Non-pigmented ciliary epithelial cell (primary cell): ENCODE data around the gene CTDSPL.

ENCODE experiments used
- DNase-seq: peaks from one replicate; pipeline ENCODE4 v3.0.0-alpha.2; 2010; ENCODE audit warnings: low read depth

CTDSPL gene

DNA sequence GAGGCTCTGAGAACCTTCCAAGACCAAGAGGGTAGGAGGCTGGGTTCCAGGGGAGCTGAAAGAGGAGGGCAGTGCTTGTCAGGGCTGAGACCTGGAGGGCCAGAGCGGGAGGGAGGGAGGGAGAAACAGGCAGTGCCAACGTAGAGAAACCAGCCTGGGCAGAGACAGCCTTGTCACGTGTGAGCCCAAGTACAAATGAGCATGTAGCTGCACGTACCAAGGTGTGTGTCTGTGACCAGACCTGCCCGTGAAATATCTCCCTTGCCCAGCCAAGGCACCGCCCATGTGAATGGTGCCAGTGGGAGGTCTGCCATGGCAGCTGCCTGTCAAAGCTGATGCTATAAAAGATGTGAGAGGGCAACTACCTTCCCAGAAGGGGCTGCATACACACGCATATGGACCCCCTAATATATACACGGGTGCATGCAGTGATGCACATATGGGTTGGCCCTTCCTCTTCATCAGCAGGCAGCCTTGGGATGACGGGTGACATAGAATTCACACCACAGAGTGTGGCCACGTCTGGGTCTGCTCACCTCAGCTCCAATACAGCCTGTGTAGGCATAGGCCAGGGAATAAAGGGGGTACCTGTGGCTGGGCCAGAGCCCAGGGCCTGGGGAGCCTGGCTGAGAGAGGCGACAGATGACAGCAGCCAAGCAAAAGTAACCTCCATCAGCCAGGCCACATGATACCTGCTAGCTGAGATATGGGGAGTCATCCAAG, 7.8 kb upstream of the CTDSPL start:
- no peak for DNase-seq

- no peak for DNase-seq
Observed at GRCh38 chr3:37855363-37855970, 6.2 kb upstream of the CTDSPL start.

DNA sequence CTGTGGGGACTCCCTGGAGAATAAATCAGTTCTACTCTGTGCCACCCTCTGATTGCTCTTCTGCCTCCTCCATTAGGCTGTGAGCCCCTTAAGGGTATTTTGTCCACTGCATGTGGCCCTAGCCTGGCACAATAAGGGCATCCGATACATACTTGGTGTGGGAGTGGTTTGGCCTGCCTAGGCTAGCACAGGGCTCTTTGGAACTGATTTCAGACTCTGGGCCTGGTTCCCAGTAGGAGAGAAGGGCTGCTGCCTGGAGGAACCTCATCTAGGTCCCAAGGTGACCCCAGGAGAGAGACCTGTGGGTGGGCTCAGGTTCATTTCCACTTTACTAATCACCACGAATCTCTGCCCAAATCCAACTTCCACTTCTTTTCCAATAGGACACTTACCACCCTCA, 5.3 kb upstream of the CTDSPL start:
- DNase-seq = no peak

- DNase-seq = no peak
Observed at GRCh38 chr3:37858742-37859141, 2.9 kb upstream of the CTDSPL start.

DNA sequence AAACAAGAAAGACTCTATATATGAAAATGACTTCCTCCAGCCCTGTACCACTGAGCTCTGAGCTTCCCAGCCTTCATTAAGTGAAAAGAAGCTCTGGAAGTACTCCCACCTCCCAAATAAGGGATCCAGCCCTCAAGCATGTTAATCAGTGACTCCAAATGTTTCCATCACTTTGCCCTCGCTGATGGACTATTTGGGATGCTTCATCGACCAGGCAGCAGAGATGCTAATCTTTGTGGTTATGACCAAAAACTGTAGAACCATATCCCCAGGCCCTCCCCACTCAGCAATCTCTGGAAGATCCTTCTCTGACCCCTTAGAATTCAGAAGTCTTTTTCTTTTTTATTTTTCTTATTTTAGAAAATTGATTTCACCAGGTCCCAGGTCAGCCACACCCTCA, 2.3 kb upstream of the CTDSPL start:
- no peak for DNase-seq

- no peak for DNase-seq
Observed at GRCh38 chr3:37859908-37860199, 1.8 kb upstream of the CTDSPL start.

DNA sequence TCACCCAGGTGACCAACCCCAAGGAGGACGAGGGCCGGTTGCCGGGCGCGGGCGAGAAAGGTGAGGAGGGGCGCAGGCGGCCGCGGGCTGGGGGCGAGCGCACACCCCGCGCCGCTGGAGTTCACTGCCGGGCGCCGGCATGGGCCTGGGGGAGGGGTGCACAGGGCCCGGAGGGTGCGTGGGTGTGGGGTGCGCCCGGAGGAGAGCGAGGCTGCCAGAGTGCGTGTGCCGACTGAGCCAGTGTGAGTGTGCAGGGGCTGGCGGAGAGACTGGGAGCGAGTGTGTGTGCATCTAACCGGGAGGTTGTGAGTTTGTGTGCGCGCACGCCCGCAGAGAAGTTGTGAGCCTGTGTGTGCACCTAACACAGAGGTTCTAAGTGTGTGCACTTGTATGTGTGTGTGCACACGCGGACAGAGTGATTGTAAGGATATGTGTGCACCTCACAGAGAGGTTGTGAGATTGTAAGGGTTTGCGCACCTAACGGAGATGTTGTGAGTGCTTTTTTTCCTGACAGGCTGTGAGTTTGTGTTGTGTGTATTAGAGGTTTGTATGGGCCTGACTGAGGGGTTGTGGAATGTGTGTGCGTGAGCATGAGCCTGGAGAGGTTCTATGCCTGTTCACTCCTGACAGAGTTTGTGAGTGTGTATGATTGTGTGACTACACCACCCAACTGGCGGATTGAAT, 681 bp downstream of the CTDSPL start:
- DNase-seq = peak; percentile 37

DNA sequence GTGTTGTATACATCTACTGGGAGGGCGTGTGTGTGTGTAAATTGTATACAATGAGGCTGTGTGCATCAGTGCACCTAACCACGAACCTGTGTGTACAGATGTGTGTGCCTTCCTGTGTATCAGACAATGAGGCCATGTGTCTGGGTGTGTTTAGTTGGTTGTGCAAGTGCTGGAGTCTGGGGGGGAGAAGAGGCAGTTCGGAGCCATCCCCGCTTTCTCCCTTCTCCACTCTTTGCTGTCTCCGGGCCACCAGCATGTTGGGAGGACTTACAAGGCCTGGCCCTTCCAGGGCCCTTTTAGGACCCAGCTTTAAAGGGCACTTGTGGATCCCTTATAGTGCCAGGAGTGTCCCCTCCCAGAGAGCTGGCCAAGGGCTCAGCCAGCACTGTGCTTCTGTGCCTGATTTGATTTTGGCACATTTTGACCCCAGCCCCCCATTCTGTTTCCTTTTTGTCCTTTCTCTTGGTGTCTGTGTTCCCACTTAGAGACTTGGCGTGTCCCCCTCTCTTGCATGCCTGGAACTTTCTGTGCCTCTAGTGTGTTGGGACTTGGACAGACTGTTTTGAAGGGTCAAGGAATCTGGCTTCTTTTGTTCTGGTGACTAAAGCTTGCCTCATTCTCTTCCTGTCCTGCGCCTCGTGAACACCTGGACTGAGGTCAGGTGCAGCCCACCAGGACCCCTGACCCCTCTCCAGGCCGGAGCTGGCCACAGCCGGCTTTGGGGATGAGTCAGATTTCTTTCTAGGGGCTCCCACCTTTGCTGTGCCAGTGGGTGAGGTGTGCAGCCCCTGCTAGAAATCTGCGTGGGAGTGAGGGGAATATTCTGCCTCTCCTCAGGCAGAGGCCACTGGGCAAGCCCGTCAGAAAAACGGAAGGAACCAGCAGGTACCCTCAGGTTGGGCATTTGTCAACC, 1.5 kb downstream of the CTDSPL start:
- DNase-seq = no peak

- DNase-seq = no peak
Observed at GRCh38 chr3:37863949-37864822, 2.5 kb downstream of the CTDSPL start.

DNA sequence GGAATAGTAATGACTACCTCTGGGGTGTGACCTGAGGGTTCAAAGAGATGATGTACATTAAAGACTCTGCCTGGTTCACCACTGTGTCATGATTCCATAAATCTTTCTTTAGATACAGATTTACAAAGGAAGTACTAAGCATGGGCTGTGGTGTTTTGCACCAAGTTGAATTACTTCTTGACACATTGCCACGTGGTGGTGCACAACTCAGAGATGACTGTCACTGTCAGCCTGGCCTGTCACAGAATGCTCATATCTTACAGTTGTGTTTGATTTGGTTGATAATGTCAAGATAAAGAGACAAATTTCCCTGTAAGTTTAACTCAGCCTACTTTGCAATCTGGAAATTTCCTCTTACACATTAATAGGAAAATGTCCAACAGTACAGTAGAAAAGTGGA, 3.2 kb downstream of the CTDSPL start:
- DNase-seq = no peak

GRCh38 chr3:37867144-37867543, 5.5 kb downstream of the CTDSPL start:
- DNase-seq = no peak

GRCh38 chr3:37871858-37872257, 10.2 kb downstream of the CTDSPL start:
- no peak for DNase-seq

DNA sequence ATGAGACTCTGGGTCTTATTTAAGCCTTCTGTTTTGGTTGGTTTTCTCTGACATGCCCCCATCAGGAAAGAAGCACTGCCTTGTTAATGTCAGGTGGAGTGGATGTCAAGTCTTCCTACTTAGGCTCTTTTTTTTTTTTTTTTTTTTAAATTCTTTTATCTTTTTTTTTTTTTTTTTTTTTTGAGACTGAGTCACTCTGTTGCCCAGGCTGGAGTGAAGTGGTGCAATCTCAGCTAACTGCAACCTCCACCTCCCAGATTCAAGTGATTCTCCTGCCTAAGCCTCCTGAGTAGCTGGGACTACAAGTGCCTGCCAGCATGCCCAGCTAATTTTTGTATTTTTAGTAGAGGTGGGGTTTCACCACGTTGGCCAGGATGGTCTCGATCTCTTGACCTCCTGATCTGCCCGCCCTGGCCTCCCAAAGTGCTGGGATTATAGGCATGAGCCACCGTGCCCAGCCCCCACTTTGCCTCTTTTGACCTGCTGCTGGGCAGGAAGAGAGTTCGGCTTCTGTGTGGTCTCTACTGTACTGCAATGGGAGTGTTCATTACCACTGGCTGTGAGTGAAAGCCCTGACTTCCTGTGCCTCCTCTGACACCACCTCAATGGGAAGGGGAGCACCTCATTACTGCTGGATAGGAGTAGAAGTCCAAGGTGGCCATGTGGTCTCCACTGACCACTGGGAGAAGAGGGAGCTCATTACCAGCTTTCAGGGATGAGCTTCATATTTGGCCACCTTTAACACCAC, 10.9 kb downstream of the CTDSPL start:
- DNase-seq = no peak

GRCh38 chr3:37876279-37876678, 14.6 kb downstream of the CTDSPL start:
- no peak for DNase-seq

DNA sequence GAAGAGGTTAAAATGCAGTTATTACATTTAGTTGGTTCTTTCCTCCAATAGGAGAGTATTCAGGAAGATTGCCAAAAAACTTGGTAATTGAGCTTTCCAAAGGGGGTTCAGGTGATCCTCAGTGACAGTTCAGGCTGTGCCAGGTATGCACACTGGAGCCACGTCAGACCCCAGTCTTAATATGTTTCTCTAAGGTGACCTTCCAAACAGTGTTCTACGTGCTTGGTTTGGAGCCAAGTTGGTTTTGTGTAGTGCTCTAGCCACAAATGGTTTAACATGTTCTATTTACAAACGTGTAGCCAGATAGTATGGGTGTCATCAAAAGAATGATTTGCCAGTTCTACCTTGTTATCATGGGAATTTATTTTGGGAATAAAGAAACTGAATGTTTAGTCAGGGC, 21.0 kb downstream of the CTDSPL start:
- DNase-seq = no peak

DNA sequence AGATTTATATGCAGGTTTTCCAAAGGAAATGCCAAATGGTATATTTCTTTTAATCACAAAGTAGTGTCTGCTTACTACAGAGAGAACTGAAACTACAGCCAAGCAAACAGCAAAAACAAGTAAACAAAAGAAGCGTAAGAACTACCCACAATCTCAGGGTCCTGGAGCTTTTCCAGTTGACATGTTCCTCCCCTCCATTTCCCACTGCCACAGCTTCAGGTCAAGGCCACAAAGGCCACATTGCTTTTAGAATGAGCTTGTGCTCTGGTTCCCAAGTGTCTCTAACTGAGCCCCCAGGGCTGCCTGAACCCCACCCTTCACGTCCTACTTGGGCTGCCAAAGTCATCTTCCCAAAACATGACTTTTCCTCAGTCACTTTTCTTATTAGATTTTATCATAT, 24.1 kb downstream of the CTDSPL start:
- no peak for DNase-seq

DNA sequence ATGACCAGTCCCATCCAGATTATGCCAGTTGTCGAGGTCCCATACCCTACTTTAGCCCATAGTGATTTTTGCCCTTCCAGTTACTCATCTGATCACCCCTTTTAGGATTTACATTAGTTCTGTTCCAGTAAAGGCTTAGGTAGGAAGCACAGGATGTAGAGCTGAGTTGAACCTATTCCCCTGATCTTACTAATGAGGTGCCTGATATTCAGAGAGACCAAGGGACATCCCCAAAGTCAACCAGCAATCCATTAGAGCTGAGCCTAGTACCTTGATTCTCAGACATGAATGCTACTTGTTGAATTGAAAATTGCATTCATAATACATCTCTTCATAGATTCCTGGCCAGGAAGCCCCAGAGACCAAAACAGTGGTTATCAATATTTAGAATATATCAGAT, 24.7 kb downstream of the CTDSPL start:
- DNase-seq = no peak

GRCh38 chr3:37887062-37887461, 25.4 kb downstream of the CTDSPL start:
- DNase-seq = no peak

DNA sequence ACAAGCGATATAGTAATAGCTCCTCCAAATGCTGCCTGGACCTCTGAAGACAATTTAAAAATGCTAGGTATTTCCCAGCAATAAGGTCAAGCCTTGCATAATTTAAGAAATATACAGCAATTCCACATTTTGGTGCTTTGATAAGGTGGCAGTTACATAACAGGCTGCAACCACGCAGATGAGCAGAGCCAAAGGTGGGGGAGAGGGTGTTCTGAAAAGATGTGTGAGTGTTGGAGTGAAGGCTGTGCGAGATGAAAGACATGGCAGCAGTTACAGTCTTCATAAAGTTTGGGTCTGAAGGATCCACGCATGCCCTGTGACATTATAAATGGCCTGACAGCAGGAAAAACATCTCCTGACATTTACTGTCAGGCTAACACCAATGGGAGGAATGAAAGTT, 26.1 kb downstream of the CTDSPL start:
- DNase-seq = no peak

- no peak for DNase-seq
Observed at GRCh38 chr3:37888421-37888820, 26.7 kb downstream of the CTDSPL start.

DNA sequence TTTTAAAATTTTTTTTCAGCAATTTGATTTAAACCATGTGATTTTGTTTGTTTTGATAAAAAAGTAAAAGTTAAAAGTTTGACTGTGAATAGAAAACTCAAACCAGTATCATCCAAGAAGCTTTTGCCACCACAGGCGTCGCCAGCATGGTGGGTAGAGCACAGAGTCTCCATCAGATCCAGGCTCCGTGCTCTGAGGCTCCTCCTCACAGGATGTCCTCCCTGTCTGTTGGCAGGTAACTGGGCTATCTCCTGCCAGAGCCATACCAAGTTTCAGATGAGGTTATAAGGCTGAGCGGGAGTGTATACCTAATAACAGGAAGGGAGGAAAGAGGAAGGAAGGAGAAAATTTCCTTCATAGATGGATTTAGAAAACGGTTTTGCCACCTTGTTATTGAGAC, 28.8 kb downstream of the CTDSPL start:
- no peak for DNase-seq
